Measurements from ENCODE around the gene NDUFS6. TPM values are rescaled to one million over a fixed set of nuclear protein-coding genes. Genes with fewer than 3 reads are reported as not detected.

The NDUFS6 gene
- total RNA-seq, 1 donor from 2014 or later, result 26.7 TPM

DNA sequence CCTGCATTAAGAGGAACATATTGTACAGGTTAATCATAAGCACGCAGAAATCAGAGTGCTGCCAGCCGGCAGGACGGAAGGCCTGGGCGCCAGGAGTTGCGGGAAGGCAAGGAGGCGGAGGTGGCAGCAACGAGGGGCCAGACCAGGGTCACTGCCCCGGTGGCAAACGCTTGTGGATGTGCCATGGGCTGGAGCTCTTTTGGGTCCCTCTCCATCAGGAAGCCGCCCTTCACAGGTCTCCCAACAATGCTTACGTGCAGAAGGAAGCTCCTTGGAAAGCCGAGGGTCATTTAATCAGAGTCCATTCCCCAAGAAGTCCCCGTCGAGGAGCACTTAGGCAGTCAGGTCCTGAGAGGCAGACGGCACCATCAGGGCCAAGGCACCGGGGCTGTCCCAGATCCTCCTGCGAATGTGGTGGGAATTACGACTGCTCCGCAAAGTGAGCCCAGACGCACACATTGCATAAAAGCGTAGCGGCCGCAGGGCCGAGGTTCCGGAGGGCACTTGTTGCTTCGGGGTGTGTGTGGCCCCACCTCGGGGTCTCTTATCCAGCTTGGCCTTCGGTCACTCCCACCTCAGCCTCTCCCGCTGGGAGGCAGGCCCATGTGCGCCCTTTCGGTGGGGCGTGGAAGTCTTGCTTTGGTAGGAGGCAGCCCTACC lies 22.1 kb upstream of the NDUFS6 start:
- DNase-seq (ENCODE audit: low spot score in 2 of 2, unreplicated experiment in 2 of 2), result no peak
- Mint-ChIP-seq H3K36me3 (no peaks in the 10 kb centered on the region), H3K27ac (no peak overlapping the region), H3K27me3 (ENCODE audit: low read depth) (peaks cover 2% of the 10 kb centered on the region), H3K9me3 (peaks cover 11% of the 10 kb centered on the region), H3K4me1 (peaks cover 16% of the 10 kb centered on the region), H3K4me3 (no peak overlapping the region)
- TF ChIP-seq, protein P1, sequence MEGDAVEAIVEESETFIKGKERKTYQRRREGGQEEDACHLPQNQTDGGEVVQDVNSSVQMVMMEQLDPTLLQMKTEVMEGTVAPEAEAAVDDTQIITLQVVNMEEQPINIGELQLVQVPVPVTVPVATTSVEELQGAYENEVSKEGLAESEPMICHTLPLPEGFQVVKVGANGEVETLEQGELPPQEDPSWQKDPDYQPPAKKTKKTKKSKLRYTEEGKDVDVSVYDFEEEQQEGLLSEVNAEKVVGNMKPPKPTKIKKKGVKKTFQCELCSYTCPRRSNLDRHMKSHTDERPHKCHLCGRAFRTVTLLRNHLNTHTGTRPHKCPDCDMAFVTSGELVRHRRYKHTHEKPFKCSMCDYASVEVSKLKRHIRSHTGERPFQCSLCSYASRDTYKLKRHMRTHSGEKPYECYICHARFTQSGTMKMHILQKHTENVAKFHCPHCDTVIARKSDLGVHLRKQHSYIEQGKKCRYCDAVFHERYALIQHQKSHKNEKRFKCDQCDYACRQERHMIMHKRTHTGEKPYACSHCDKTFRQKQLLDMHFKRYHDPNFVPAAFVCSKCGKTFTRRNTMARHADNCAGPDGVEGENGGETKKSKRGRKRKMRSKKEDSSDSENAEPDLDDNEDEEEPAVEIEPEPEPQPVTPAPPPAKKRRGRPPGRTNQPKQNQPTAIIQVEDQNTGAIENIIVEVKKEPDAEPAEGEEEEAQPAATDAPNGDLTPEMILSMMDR (IDR thresholded peaks at IDR 0.05; ENCODE audit: unreplicated experiment), result no peak

DNA sequence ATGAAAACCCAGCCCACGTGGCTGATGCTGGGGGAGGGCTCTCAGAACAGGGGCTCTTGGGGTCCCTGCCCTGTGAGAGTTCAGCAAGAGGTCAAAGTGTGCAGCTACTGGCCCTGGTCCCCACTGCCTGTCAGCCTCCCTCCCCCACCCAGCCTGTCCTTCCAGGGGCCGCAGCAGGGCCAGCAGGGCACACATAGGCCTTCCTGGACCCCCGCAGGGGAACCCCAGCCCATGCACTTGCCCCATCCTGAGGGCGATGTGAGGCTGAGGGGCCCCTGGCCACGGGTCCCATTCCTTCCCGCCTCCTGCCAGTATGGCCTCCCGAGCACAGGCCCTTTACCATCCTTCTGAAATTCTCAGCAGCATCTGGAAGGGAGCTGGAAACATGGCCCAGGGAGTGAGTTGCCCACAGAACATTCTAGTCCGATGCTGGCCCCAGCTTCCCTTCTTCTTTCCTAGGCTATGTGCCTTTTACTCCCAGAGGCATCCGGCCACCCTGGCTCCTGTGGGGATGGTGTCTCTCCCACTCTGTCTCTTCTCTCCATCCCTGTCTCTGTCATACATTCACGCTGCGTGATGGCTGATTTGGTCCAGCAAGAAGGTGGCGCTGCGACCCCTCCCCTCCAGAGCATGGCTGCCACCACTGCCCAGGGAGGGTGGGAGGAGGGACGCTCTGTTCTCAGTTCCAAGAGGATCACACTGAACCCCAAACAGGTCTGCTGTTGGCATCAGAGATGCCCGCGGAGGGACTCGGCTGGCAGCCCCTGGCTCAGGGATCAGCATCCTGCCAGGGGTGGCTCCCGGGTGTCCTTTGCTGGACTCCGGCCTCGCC lies 21.2 kb upstream of the NDUFS6 start:
- no peak overlapping the region for H3K27ac Mint-ChIP-seq
- H3K9me3 Mint-ChIP-seq, result peaks cover 11% of the 10 kb centered on the region
- TF ChIP-seq, protein P1 (IDR thresholded peaks at IDR 0.05; ENCODE audit: unreplicated experiment), result no peak
- no peak for DNase-seq (ENCODE audit: low spot score in 2 of 2, unreplicated experiment in 2 of 2)
- H3K36me3 Mint-ChIP-seq, result no peaks in the 10 kb centered on the region
- H3K27me3 Mint-ChIP-seq (ENCODE audit: low read depth), result peaks cover 5% of the 10 kb centered on the region
- H3K4me3 Mint-ChIP-seq, result no peak overlapping the region
- peaks cover 19% of the 10 kb centered on the region for H3K4me1 Mint-ChIP-seq

DNA sequence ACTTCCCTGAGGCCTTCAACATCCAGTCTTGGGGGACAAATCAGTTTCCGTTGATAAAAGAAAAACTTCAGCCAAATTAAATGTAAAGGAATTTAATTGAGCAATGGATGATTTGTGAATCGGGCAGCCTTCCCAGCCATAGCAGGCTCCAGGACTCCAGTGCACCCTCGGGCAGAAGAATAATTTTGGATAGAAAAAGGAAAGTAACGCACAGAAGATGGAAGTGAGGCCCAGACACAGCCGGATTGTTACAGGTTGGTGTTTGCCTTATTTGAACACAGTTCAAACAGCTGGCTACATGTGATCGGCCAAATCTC lies 20.6 kb upstream of the NDUFS6 start:
- no peaks in the 10 kb centered on the region for H3K36me3 Mint-ChIP-seq
- H3K9me3 Mint-ChIP-seq, result peaks cover 6% of the 10 kb centered on the region
- TF ChIP-seq, protein P1 (IDR thresholded peaks at IDR 0.05; ENCODE audit: unreplicated experiment), result no peak
- no peak overlapping the region for H3K27ac Mint-ChIP-seq
- peaks cover 19% of the 10 kb centered on the region for H3K4me1 Mint-ChIP-seq
- H3K27me3 Mint-ChIP-seq (ENCODE audit: low read depth), result peaks cover 6% of the 10 kb centered on the region
- no peak for DNase-seq (ENCODE audit: low spot score in 2 of 2, unreplicated experiment in 2 of 2)
- H3K4me3 Mint-ChIP-seq, result no peak overlapping the region

DNA sequence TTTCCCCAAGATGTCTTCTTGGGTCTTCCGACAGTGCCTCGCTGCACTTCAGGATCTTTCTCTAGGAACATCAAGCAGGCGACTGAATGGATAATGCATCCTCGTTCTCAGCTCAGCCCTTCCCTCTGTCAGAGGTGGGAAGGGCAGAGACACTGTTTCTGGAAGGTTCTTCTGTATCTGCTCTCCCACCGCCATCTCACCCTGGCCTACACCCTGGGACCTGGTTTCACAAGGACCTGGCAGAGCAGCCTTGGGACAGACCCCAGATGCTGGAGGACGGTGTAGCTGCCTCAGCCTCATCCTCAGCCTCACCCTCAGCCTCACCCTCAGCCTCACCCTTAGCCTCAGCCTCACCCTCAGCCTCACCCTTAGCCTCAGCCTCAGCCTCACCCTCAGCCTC lies 20.1 kb upstream of the NDUFS6 start:
- peaks cover 19% of the 10 kb centered on the region for H3K4me1 Mint-ChIP-seq
- H3K27me3 Mint-ChIP-seq (ENCODE audit: low read depth), result peaks cover 7% of the 10 kb centered on the region
- H3K36me3 Mint-ChIP-seq, result no peaks in the 10 kb centered on the region
- H3K4me3 Mint-ChIP-seq, result no peak overlapping the region
- H3K9me3 Mint-ChIP-seq, result peaks cover 1% of the 10 kb centered on the region
- no peak overlapping the region for H3K27ac Mint-ChIP-seq
- no peak for DNase-seq (ENCODE audit: low spot score in 2 of 2, unreplicated experiment in 2 of 2)
- TF ChIP-seq, protein P1 (IDR thresholded peaks at IDR 0.05; ENCODE audit: unreplicated experiment), result no peak

DNA sequence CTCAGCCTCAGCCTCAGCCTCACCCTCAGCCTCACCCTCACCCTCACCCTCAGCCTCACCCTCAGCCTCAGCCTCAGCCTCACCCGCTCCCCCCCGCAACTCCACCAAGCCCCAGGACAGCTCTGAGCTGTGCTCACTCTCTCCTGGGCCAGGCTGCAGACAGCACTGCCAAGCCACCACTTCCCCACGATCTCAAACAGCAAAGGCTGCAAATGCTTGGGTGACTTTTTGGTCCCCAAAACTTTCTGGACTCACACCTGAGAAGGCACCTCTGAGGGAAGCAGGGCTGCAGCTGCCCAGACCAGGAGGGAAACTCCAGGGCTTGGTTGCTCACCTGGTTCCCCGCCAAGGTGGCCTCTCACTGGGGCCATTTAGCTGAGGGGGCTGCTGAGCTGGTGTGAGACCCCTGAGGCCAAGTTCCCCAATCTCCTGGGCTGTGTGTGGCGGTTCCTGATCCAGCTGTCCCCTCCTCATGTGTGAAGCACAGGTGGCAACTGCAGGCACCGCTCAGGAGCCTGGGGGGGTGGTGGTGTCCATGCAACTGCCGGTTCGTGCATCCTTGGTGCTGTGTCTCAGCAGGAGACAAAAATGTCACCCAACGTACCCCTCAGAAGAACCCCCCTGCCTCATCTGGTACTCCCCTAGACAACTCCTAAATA lies 19.4 kb upstream of the NDUFS6 start:
- H3K4me1 Mint-ChIP-seq, result peaks cover 19% of the 10 kb centered on the region
- no peaks in the 10 kb centered on the region for H3K36me3 Mint-ChIP-seq
- no peak overlapping the region for H3K4me3 Mint-ChIP-seq
- DNase-seq (ENCODE audit: low spot score in 2 of 2, unreplicated experiment in 2 of 2), result no peak
- no peaks in the 10 kb centered on the region for H3K9me3 Mint-ChIP-seq
- H3K27me3 Mint-ChIP-seq (ENCODE audit: low read depth), result peaks cover 7% of the 10 kb centered on the region
- TF ChIP-seq, protein P1 (IDR thresholded peaks at IDR 0.05; ENCODE audit: unreplicated experiment), result no peak
- no peak overlapping the region for H3K27ac Mint-ChIP-seq

Measured in mesothelial cell of epicardium (in vitro differentiated cells).